Measurements from ENCODE around the gene SLC22A31. TPM values are rescaled to one million over a fixed set of nuclear protein-coding genes. Genes with fewer than 3 reads are reported as not detected.
A peak's percentile ranks its signal among the peaks of the same experiment; 100 is the strongest.
"Not testable (repeated sequence)": the region's sequence is repeated elsewhere in the genome, so short reads cannot be mapped to it uniquely, and the experiment has no call there.

SLC22A31 gene
- total RNA-seq, 1 donor from 2014 or later: not detected

DNA sequence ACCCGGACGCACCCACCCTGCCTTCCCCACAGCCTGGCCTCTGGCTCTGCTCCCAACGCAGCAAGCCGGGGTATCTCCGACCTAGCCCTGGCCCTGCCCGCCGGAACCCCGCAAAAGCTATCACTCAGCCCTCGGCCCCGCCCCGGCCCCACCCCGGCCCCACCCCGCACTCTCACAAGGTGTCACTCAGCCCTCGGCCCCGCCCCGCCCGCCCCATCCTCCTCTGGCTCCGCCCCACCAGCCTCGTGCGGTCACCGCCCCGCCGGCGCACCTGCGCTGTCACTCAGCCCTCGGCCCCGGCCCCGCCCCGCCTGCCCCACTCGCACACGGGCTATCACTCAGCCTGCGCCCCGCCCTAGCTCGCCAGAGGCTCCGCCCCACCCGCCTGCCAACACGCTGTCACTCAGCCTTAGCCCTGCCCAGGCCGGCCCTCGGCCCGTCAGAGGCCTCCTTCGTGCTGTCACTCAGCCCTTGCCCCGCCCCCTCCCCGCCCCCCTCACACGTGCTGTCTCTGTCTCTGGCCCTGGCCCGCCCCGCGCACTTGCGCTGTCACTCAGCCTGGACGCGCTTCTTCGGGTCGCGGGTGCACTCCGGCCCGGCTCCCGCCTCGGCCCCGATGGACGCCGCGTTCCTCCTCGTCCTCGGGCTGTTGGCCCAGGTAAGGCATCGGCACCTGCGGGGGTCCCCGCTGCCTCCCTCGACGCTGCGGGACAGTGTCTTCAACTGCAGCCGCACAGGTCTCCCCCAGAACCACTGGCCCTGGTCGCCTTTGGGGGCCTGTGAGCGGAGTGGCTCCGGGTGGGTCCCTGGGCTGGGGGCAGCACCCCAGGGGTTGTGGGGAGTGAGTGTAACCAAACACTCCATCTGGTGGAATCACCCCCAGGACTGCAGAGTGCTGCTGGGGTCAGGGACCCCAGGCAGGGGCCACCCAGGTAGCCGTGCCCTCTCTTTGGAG lies 28.8 kb downstream of the SLC22A31 start, which contains the start of gene CDH15:
CDH15 (plus strand) TSS at position 533 of the 955 bp plus-strand sequence; CDS start at position 617, 84 bp downstream.
- intact Hi-C loops (cut with DNase I): no loop called here
- peak; percentile 93 for DNase-seq (ENCODE audit: low spot score)

DNA sequence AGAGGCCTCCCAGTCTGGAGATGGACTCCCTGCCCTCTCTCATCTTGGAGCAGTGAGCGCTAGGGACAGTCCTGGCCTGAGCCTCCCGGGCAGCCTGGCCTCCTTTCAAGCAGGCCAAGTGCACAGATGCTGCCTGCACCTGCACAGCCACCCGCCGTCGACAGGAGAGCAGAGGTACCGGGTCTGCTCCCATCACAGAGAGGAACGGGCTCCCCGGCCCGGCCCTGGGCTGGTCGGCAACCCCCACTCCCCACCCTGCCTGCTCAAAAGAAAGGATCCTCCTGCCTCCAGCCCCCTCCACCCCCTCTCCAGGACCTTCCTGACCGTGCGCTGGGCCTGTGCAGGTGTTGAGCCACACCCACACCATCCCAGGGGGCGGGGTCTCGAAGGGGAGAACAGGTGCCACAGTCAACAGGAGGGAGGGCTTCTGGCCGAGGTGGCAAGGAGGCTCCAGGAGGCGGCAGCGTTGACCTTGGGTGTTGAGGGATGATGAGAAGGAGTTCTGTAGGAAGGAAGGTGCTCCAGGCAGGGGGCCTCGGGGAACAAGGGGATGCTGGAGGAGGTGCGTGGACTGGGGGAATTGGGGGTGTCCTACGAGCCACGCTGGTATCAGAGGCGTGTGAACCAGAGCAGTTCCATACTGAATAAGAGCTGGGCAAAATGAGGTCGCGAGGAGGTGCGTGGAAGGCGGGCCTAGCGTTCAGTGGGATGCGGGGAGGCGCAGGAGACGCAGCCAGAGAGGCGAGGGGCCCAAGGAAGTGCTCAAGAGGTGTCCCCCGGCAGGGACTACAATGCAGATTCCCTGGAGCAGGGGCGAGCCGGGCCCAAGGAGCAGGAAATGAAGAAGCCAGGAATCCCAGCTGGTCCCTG lies 29.8 kb downstream of the SLC22A31 start:
- intact Hi-C loops (cut with DNase I): no loop called here
- DNase-seq (ENCODE audit: low spot score): no peak

DNA sequence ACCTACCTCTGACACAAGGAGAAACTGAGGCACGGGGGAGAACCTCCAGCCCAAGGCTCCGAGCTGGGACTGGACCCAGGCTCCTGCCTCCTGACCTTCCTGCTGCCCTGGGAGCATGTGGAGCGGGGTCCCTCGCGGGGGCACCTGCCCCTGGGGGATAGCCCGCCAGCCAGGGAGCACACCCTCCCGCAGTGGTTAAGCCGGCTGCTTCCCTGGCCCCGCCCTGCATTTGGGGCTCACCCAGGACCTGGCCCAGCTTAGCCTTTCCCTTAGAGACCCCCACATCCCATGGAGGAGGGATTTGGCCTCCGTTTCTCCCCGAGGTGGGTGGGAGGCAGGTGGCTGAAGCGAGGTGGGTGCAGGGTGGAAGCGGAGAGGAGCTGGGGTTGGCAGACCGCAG lies 30.6 kb downstream of the SLC22A31 start:
- DNase-seq (ENCODE audit: low spot score): no peak
- intact Hi-C loops (cut with DNase I): loop anchor here (5.0 kb wide), 2 partner anchors 357 to 427 kb away; partner anchors contain the start of gene APRT

DNA sequence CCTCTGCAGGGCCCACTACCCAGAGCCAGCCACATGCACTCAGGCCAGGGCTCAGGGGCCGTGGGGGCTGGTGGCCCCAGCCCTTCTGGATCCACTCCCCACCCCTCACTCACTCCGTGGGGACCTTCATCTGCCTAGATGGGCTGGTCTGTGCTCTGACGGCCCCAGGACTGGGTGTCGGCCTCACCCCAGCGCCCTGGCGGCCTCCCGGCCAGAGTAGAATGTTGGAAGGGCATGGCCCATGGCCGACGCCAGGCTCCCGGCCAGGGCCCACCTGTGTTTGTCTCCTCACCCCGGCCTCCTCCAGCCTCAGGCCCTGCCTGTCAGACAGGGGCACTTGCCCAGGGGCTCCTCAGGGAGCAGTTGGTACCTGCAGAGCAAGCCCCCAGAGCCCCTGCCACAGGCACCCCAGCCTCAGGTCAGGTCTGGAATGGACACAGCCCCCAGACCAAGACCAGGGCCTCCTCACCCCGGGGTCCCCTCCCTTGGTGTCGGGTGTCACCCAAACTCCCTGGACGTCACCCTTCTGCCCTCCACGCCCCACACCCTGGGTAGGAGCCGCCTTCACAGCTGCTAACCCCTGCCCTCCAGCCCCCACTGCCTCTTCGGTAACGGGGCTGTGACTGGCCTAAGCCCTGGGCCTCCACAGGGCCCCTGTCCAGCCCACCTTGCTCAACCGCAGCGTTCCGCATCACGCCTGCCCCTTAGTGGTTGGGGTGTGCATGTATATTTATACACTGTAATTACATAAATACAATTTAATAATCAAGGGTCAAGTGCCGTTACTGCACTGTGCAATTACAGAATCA lies 31.8 kb downstream of the SLC22A31 start:
- no peak for DNase-seq (ENCODE audit: low spot score)
- intact Hi-C loops (cut with DNase I): loop anchor here (5.0 kb wide), 2 partner anchors 356 to 426 kb away; partner anchors contain the start of gene APRT

DNA sequence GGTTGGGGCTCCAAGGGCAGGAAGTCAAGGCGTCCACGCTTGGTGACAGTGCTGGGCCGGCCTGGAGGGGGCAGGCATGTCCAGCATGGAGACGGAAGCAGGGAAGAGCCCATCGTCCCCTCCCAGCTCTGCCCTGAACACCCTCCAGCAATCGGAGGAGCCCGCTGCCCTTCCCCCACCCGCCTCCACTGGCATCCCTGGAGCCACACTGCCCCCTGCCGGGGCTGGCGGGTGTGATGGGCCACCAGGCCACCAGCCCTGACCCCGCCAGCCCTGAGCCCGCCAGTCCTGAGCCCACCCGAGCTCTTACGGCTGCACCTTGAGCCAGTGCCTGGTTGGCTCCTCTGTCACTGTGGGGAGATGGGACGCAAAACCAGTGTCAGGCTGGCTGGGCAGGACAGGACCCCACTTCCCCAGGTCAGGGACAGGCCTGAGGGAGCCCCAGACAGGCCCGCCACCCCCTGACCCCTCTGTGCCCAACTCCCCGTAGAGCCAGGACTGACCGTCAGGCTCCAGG lies 32.9 kb downstream of the SLC22A31 start:
- intact Hi-C loops (cut with DNase I): loop anchor here (2.0 to 5.0 kb wide), 3 partner anchors 225 to 425 kb away; partner anchors contain the start of gene APRT
- peak; percentile 92 for DNase-seq (ENCODE audit: low spot score)

DNA sequence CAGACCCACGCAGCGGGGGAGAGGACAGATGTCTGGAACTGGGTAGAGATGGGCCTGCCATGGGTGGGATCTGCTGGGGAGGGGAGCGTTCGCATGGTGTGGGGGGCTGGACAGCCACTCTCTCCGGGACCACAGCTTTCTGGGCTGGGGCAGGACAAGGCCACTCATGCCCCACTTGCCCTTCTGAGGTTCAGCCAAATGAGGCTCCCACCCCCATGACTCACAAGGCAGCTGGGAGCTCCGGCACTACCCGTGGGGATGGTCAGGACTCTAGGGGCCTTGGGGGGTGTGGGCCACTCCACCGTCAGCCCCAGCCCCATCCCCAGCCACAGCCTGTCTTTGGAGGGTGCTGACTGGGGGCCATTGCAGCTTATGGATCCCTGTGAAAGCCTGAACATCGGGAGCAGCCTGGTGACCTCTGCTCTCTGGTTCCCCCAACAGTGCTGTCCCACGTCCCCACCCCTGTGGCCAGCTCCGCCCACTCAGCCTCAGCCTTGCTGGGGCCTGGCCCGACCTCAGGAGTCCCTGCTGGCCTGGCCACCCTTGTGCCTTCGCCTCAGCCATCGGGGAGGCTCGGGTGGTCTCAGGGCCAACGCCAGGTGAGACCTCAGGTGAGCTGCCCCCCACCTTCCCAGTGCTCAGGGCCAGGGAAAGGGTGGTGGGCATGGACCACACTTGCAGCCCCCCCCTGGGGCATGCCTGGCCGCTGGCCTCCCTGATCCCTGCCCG lies 33.5 kb downstream of the SLC22A31 start:
- intact Hi-C loops (cut with DNase I): loop anchor here (2.0 to 5.0 kb wide), 3 partner anchors 224 to 425 kb away; partner anchors contain the start of gene APRT
- DNase-seq (ENCODE audit: low spot score): no peak

DNA sequence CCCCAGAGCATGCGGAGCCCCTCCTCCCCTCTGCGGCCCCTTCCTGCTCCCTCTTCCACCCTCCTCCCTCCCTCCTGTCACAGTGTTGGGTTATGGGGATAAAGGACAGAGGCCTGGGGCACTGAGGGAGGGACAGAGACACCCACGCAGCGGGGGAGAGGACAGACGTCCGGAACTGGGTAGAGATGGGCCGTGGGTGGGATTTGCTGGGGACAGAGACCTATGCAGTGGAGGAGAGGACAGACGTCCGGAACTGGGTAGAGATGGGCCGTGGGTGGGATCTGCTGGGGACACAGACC lies 34.7 kb downstream of the SLC22A31 start:
- DNase-seq (ENCODE audit: low spot score): not testable (repeated sequence)
- intact Hi-C loops (cut with DNase I): loop anchor here (5.0 kb wide), 2 partner anchors 353 to 423 kb away; partner anchors contain the start of gene APRT

DNA sequence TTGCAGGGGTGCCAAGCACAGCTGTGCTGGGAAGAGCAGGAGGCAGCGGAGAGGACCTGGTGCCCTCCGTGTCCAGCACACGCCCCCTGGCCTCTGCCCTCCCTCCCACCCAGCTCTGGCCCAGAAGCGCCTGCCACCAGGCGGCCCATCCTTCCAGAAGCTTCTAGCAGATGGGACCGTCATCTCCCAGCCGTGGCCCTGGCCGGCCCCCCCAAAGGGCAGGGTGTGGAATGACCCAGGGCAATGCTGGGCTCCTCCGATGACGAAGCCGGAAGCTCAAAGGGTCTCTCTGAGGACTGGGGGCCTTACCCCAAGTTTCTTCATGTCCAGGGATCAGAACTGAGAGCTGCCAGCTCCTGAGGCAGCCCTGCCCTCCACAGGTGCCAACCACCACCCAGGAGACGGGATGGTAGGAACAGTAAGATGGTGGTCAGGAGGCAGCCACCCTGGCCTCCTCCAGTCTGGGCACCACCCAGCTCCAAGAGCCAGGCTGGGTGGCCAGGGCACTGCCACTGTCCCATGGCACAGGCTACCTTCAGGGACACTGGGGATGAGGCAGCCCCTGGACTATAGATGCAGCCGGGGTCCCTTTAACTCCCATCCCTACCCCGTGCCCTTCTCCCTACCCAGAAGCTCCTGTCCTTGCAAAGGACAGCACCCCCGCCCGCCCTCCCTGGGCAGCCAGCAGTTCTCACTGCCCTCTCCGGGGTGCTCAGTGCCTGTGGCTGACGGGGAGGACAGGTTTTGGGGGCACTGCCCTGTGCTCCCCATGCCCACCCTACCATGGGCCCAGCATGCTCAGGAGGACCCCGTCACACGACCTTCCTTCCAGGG lies 35.3 kb downstream of the SLC22A31 start:
- intact Hi-C loops (cut with DNase I): loop anchor here (5.0 kb wide), 2 partner anchors 353 to 423 kb away; partner anchors contain the start of gene APRT
- DNase-seq (ENCODE audit: low spot score): no peak

DNA sequence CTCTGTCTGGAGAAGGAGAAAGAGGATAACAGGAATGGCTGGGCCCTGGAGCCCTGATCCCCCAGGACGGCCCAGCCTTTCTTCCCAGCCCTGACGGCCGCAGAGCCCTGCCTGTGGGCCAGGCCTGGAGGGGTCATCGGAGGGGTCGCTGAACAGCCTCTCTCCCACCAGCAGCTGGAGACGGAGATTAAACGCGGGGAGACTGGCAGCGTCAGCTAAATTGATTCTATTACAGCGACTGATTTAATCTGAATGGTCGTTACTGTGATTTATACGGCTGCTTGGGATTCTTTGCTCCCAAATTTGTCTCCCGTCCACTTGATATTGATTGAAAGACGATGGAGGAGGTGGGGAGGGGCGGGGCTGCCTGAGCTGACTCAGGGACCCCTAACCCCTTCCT lies 35.9 kb downstream of the SLC22A31 start:
- DNase-seq (ENCODE audit: low spot score): no peak

DNA sequence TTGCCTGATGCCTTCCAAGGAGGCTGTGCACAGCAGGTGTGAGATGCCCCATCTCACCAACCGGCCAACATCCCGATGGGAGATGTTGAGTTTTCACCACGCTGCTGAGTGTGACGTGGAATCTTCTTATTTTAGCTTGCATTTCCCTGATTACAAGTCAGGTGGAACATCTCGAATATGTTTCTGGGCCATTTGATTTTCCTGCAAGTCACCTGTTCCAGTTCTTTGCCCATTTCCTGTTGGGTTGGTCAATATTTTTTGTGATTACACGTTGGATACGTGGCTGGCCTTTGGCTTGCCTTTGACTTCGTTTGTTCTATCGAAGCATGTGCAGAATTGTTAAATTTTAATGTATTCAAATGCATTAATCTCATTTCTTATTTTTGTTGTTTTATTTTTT lies 37.0 kb downstream of the SLC22A31 start:
- no peak for DNase-seq (ENCODE audit: low spot score)
- intact Hi-C loops (cut with DNase I): no loop called here

More for the DNA sequence above, 35.9 kb downstream of the SLC22A31 start:
- intact Hi-C loops (cut with DNase I): no loop called here

DNA sequence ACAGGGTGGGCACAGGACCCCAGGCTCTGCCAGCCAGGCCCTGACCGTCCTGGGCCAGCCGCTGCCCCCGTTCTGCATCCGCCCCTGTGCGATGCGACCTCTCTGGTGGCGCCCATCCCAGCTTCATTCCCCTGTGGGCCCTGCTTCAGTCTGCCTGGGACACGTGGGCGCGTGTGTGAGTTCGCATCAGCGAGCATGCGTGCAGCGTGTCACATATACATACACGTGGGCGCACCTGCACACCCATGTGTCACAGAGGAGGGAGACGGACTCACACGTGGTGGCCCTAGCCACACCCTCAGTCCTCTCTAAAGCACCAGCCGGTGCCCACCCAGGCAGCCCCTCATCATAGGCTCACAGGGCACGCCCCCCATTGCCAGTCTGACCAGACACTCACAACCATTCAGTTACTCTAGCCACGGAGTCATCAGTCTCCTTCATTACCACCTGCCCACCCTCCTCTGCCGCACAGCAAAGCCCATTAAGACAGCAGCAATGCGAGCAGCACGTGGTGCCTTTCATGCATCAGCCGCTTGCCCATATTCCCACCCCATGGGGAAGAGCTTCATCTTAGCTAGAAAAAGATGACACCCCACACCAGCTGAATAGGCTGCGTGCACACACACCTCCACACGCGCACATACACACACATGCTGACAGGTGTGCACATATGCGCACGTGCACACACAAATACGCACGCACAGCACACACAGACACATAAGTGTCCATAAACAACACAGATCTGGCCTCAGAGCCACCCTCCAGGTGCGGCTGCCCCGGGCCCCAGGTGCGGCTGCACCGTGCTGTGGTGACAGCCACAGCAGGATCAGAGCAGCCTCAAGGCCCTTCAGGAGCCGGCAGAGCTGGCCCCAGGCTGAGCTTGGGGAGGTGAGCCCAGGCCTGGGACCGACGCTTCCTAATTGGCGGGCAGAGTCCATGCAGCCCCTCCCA lies 38.3 kb downstream of the SLC22A31 start:
- intact Hi-C loops (cut with DNase I): no loop called here
- no peak for DNase-seq (ENCODE audit: low spot score)

DNA sequence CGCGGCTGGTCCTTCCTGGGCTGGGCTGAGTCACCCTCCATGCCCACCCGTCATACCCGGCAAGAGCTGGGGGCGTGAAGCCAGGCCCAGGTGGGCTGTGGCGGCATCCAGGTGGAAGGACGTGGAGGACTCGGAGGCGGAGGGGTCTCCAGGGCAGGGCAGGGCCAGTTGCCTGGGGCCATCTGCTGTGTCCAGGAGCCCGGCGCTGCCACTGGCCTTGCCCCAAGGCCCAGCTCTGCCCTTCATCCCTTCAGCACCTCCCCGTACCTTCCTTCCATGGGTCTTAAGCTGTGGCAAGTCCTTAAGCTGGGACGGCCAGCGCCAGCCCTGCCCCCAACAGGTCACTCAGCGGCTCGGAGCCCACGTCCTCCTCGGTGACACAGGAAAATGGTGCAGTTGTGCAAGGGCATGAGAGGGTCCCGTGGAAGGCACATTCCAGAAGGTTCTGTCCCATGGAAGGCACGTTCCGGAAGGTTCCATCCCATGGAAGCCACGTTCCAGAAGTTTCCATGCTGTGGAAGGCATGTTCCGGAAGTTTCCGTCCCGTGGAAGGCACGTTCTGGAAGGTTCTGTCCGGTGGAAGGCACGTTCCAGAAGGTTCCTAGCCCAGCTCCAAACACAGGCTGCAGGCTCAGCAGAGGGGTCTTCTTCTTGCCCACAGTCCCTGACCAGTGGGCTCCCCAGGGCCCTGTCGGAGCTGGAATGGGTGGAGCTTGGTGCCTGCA lies 39.2 kb downstream of the SLC22A31 start:
- intact Hi-C loops (cut with DNase I): no loop called here
- no peak for DNase-seq (ENCODE audit: low spot score)

DNA sequence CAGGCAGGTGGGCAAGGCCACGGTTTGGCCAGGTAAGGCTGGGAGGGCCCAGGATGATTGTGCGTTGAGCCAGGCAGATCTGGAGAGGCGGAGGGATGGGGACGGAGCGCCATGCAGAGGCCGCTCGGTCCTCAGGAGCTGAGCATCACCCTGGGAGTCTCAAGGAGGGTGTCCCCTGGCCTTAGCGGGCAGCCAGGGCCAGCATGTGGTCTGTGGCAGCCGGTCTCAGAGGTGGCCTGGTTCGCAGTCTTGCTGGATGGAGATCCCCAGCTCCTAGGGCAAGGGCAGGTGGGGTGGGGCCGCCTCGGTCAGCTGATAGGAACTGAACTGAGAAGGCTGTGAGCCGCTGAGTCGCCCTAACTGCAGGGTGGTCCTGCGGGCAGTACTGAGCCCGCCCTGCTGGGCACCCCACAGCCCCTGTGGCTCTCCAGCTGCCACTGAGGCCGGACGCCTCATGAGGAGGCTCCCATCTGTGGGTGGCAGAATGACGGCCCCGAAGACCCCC lies 40.4 kb downstream of the SLC22A31 start:
- DNase-seq (ENCODE audit: low spot score): no peak
- intact Hi-C loops (cut with DNase I): no loop called here

DNA sequence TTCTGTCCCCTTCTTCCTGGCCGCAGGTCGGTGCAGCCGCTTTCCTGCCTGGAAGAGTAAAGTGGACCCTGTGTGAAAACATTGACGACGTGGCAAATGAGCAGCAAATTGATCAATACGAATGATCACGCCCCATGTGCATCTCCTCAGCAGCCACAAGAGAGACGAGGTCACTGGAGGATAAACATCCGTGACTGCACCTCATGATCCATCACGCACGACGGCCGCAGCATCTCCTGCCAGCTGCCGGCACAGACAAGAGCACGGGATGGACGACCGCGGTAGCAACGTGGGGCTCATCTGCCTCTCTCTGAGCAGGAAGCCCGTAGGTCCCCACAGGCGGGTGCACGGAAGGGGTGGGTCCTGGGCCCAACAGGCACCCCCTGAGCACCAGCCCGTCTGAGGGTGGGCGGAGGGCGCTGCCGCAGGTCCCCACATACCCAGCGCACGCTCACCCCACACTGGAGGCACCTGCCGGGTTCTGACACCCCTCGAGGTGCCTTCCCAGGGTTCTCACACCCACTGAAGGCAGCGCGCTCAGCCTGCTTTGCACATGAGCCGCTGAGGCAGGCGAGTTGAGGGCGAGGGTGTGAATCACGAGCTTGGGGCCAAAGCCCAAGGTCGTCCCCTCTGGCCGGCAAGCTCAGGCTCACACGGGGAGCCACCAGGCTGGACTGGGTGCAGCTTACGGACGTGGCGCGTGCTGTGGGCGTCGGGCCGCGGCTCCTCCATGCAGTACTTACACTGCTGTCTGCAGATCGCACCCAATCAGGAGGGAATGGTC lies 41.1 kb downstream of the SLC22A31 start:
- DNase-seq (ENCODE audit: low spot score): no peak
- intact Hi-C loops (cut with DNase I): no loop called here

DNA sequence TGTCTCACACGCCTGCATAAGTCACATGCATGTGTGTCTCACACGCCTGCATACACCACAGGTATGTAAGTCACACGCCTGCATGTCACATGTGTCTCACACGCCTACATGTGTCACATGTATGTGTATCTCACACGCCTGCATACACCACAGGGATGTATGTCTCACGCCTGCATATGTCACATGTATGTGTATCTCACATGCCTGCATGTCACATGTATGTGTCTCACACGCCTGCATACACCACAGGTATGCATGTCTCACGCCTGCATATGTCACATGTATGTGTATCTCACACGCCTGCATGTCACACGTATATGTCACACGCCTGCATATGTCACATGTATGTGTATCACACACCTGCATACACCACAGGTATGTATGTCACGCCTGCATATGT lies 42.6 kb downstream of the SLC22A31 start:
- DNase-seq (ENCODE audit: low spot score): no peak
- intact Hi-C loops (cut with DNase I): no loop called here
